Measurements from ENCODE around the gene ABCG1.

Gene ABCG1

GRCh38 chr21:42234464-42235241 is 15.7 kb downstream of the ABCG1 start:
- peak; percentile 84 for DNase-seq

GRCh38 chr21:42235593-42235992 is 16.7 kb downstream of the ABCG1 start:
- DNase-seq: no peak

- no peak for DNase-seq
Observed at GRCh38 chr21:42236014-42236413, 17.1 kb downstream of the ABCG1 start.

DNA sequence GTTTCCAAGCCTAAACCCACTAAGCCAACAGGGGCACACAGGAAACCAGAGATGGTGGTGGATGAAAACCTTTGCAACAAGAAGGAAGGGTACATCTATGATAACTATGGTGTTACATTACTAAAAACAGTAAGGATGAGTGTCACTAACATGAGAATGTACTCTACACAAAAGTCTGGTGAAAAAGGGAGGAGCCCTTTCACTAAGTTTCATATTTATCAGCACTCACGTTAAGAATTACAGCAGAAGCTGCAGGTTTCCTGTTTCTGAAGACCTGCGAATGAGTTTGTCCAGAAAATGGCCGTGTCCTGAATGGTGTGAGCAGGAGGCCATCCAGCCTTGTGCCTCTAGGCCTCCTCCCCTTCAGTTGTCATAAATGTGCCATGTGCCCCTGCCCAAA is 17.8 kb downstream of the ABCG1 start:
- peak; percentile 56 for DNase-seq

- no peak for DNase-seq
Observed at GRCh38 chr21:42237161-42237560, 18.2 kb downstream of the ABCG1 start.

DNA sequence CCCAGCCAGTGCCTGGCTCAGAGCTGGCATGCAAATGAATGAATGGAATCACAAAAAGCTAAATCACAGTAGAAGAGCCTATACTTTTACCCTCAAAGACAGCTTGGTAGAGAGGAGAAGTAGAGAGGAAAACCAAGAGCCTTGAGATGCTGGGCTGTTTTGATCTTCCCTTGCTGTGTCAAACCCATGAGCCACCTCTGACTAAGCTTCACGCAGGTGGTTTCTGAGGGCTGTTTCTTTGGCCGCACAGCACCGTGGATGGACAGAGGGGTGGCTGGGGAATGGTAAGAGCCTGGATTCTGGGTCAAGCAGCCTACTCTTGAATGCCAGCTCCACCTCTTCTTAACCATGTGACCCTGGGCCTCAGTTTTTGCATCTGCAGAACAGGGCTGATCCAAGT is 18.6 kb downstream of the ABCG1 start:
- peak; percentile 58 for DNase-seq

DNA sequence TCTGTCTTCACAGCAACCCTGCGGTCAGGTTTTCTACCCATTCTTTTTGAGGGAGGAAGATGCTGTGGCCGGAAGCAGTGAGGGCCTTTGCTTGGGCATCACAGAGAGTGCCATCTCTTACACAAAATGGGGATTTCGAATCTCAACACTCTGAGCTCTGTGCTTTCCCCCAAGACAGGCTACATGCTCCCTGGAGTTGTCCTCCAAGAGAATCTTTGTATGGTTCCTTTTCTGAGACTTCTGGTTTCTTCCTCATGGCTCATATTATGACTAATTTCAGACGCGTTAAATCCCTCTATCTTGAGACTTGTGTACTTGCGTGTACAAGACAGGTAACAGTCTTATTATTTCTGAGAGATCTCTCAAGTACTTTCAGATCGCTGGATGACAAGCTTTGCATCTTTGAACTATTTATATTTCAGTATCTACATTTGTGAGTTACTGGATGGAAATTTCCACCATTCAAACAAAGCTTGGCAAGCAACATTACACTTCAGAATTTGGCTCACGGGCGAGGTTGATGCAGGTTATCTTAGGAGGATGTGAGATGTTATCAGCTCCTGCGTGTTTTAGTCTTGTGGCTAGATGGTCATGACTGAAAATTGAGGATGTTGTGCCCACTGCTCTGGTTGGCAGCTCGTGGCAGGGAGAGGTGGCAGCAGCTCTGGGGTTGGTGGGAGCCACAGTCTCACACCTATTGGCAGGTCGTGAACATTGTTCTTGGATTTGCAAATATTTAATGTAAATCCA is 19.4 kb downstream of the ABCG1 start:
- DNase-seq: peak; percentile 57

DNA sequence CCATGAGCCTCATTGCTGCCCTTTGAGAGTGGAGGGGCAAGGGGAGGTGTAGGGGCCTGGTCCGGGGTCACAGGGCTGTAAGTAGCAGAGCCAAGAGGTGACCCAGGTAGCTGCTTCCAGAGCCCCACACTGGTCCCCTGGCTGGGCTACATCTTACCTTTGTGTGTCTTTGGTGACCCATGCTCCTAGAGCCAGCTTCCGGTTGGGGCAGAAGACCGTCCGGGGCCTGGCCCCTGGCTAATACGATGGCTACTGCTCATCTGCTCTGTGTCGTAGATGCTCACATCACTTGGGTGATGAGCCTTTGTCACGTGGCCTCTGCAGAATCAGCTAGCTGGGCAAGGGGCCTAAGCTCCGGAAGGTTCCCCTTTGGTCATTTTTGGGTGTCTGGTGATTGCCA is 20.6 kb downstream of the ABCG1 start:
- no peak for DNase-seq

DNA sequence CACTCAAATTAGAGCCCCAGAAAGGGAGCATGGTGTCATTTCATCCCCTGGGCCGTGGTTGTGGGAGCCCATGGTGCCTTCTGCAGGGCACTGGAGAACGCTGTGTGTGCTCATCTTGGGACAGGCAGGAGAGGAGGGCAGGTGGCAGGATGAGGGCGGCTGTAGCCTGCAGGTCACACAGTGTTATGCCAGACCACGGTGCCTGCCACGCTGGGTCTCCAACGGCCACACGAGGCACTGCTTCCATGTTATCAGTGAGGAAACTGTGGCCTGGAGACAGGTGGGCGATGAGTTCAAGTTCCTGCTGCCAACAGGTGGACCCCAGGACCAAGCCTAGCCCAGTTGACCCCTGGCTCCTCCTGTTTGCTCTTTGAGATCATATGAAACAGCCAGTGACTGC is 21.0 kb downstream of the ABCG1 start:
- no peak for DNase-seq

- no peak for DNase-seq
Observed at GRCh38 chr21:42242611-42243010, 23.7 kb downstream of the ABCG1 start.

DNA sequence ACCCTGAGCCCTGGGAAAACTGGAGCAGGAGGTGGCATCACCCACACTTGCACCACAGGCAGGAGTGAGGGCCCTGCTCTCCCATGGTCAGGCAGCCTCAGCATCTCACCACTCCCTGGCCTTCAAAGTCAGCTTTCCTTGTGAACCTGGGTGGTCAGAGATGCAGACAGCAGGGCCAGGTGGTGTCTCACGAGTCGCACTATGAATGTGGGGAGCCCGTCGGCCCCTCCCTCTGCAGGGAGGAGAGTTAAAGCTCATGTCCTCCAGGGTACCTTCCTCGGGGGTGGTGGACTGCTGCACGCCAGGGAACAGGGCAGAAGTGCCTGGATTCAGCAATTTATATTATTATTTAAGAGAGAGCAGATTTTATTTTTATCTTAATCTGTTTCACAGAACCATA is 24.1 kb downstream of the ABCG1 start:
- no peak for DNase-seq

- DNase-seq: no peak
Observed at GRCh38 chr21:42245331-42246193, 26.6 kb downstream of the ABCG1 start.

DNA sequence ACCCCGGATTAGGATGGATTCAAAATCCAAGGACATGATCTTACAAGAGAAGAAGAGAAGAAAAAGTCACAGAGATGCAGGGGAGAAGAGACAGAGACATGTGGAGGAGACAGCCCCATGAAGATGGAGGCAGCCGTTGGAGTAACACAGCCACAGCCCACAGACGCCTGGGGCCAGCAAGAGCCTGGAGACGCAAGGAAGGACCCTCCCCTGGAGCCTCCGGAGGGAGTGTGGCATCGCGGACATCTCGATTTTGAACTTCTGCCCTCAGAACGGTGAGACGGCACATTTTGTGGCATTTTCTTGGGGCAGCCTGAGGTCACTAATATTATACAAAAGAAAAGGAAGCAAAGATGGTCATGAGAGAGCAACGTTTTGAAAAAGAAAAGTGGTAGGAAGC is 28.8 kb downstream of the ABCG1 start:
- no peak for DNase-seq

DNA sequence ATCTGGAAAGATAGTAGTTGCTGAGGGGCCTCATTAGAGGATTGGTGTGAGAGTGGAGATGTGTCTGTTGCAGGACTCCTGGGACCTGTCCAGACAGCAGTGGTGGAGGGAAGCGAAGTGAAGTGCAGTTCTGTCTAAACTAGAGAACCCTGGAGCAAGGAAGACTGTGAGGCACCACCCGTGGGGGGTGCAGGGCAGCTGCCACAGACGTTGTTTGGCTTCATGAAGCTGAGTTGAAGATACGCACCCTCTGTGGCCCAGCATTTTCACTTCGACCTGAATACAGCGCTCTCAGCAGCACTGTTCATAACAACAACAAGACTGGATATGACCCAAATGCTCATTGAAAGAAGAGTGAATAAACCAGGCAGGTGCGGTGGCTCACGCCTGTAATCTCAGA is 29.3 kb downstream of the ABCG1 start:
- DNase-seq: no peak

GRCh38 chr21:42248783-42249597 is 30.1 kb downstream of the ABCG1 start:
- DNase-seq: no peak

DNA sequence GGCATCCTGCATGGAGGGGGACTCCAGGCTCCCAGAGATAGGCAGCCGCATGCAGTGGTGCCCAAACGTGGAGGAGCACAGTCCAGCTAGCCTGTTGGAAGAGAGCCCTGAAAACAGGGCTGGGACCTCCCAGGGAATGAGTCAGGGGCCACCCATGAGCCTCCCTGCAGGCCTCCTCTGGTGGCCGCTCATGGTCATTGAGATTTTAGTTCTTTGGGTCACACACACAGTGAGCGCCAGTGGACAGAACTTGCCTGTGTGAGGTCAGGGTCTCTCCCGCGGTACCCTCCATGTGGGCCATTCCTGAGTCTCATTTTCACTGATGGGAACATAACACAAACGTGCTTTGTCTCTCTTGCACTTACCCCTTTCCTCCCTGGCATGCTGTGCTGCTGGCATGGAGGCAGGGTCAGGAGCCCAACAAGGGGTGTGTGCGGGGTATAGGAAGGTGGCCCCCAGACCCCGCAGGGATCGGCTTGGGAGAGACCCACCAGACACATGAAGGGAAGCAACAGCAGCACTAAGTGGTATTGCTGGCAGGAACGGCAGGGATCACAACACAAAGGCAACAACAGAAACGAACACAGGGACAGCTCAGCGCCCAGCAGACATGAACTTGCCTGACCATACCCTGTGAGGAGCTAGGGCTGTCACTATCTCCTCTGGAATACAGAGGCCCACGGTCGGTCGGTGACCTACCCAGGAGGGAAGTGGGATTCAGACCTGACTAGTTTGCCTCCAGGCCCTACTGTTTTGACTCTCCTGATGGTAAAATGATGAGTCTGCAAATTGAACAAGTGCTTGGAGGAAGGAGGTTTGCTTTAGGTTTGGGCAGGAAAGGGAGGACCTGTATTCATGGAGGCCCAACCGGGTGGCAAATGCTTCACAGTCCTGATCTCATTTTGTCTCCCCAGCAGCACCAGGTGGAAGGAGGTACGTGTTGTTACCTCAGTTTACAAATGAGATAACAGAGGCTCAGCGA is 31.8 kb downstream of the ABCG1 start:
- no peak for DNase-seq

- no peak for DNase-seq
Observed at GRCh38 chr21:42251654-42252324, 32.8 kb downstream of the ABCG1 start.

- no peak for DNase-seq
Observed at GRCh38 chr21:42252325-42252654, 33.4 kb downstream of the ABCG1 start.

DNA sequence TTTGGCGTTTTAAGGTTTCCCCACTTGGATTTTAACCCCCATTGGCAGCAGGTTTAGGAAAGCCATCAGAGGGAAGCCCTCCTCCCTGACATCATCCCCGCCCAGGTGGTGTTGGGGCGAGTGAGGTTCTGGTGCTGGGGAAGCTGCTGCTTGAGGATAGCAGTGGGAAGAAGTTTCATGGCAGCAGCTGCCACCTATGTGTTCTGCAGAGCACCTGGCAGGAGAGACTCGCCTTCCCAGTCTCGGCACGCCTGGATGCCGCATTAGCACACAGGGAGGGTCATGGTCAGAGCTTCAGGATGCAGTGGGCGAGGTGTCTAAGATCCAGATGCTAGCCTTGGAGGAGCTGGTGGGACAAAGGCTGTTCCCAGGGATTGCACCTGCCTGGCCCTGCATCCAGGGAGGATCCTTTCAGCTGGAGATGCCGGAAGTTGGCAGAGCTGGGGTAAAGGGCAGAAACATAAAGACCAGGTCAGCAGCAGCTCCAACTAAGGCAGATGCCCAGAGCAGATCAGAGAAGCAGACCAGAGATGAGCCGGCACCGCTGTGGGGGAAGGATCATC is 33.9 kb downstream of the ABCG1 start:
- no peak for DNase-seq

DNA sequence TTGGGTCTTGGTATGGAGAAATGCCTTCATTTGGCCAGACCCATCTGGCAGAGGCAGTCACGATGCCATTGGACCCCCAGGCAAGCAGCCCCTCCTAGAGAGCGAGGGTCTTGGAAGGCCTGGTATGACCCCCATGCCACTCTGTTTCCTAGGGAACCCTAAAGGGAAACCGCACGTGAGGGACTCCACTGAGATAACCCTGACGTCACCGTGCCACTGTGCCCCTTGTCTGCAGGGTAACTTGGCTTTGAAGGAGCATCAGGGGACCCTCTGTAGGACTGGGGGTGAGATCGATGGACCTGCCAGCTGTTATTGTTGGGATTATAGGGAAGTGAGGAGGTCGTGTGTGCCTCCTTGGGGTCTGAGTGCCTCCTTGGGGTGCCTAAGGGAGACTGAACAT is 34.5 kb downstream of the ABCG1 start:
- no peak for DNase-seq

GRCh38 chr21:42254083-42254482 is 35.1 kb downstream of the ABCG1 start:
- no peak for DNase-seq
